GM23338 (cell line): ENCODE data around the gene SFXN5. TPM values are rescaled to one million over a fixed set of nuclear protein-coding genes. Genes with fewer than 3 reads are reported as not detected.

Experiments used
- ATAC-seq: fragments of 200-7000 bp; cut with Tn5 transposase; 3 replicates; pipeline ENCODE4 v1.9.1; 2020
- DNase-seq: peaks from one replicate; pipeline ENCODE4 v3.0.0-alpha.2; 2015; ENCODE audit warnings: low spot score
- H2AFZ ChIP-seq: fragments of 200-600 bp; sonication (generic); 2 replicates; pipeline ENCODE4 v1.8.0; 2016; ENCODE audit warnings: antibody characterized with exemption, mild to moderate bottlenecking, moderate library complexity
- H3F3A ChIP-seq: fragments of 200-600 bp; sonication (generic); replicated peaks from 2 replicates; pipeline ENCODE4 v1.8.0; 2017; ENCODE audit warnings: antibody characterized with exemption, mixed run types, low read depth
- H3K27ac ChIP-seq: fragments of 200-600 bp; sonication (generic); 2 replicates; pipeline ENCODE4 v1.6.1; 2016; ENCODE audit warnings: low read depth
- H3K27me3 ChIP-seq: fragments of 200-600 bp; sonication (generic); 2 replicates; pipeline ENCODE4 v1.8.0; 2016; ENCODE audit warnings: mild to moderate bottlenecking, mixed run types, moderate library complexity; ENCODE audit not compliant: insufficient read depth
- H3K36me3 ChIP-seq: fragments of 200-600 bp; sonication (generic); 2 replicates; pipeline ENCODE4 v1.8.0; 2016; ENCODE audit warnings: mild to moderate bottlenecking; ENCODE audit not compliant: insufficient read depth
- H3K4me1 ChIP-seq: fragments of 200-600 bp; sonication (generic); 2 replicates; pipeline ENCODE4 v1.8.0; 2016; ENCODE audit warnings: mild to moderate bottlenecking, moderate library complexity; ENCODE audit not compliant: insufficient read depth
- H3K4me2 ChIP-seq: fragments of 200-600 bp; sonication (generic); 2 replicates; pipeline ENCODE4 v1.7.1; 2017; ENCODE audit warnings: mixed run types
- H3K4me3 ChIP-seq: fragments of 200-600 bp; sonication (generic); 2 replicates; pipeline ENCODE4 v1.6.1; 2016; ENCODE audit warnings: mixed run types
- H3K79me2 ChIP-seq: fragments of 200-600 bp; sonication (generic); replicated peaks from 2 replicates; pipeline ENCODE4 v1.8.0; 2017; ENCODE audit warnings: mild to moderate bottlenecking; ENCODE audit not compliant: insufficient read depth
- H3K9me2 ChIP-seq: fragments of 200-600 bp; sonication (generic); 2 replicates; pipeline ENCODE4 v1.8.0; 2017; ENCODE audit not compliant: insufficient read depth
- H4K20me1 ChIP-seq: fragments of 200-600 bp; sonication (generic); replicated peaks from 2 replicates; pipeline ENCODE4 v1.8.0; 2017; ENCODE audit warnings: mild to moderate bottlenecking; ENCODE audit not compliant: insufficient read depth
- H3K27ac Mint-ChIP-seq: 2 replicates; pipeline ENCODE4 v1.8.0; 2020; ENCODE audit warnings: inconsistent platforms, mild to moderate bottlenecking, moderate library complexity, mixed read lengths
- H3K27me3 Mint-ChIP-seq: 3 replicates; pipeline ENCODE4 v1.8.0; 2022; ENCODE audit warnings: low read depth, mild to moderate bottlenecking, moderate library complexity, mixed read lengths, inconsistent platforms; ENCODE audit not compliant: insufficient read depth, poor library complexity
- H3K36me3 Mint-ChIP-seq: 3 replicates; pipeline ENCODE4 v1.8.0; 2021; ENCODE audit warnings: low read depth, mild to moderate bottlenecking, inconsistent platforms, moderate library complexity, mixed read lengths
- H3K4me1 Mint-ChIP-seq: 3 replicates; pipeline ENCODE4 v1.8.0; 2020; ENCODE audit warnings: mild to moderate bottlenecking, inconsistent platforms, mixed read lengths
- H3K4me3 Mint-ChIP-seq: 3 replicates; pipeline ENCODE4 v1.8.0; 2021; ENCODE audit warnings: moderate library complexity, mild to moderate bottlenecking, inconsistent platforms, mixed read lengths
- H3K9me3 Mint-ChIP-seq: 3 replicates; pipeline ENCODE4 v1.8.0; 2020; ENCODE audit warnings: moderate library complexity, mild to moderate bottlenecking, inconsistent platforms, mixed read lengths
- EZH2 ChIP-seq: fragments of 200-600 bp; sonication (generic); IDR thresholded peaks from one replicate; pipeline ENCODE4 v1.8.0; 2017; ENCODE audit warnings: antibody characterized with exemption, mild to moderate bottlenecking, low read depth; ENCODE audit not compliant: unreplicated experiment
- JUNB ChIP-seq: IDR thresholded peaks from one replicate; pipeline ENCODE4 v1.6.1; 2016; ENCODE audit warnings: antibody characterized with exemption; ENCODE audit not compliant: unreplicated experiment
- NANOG ChIP-seq: IDR thresholded peaks from 2 replicates; pipeline ENCODE4 v1.6.1; 2016; ENCODE audit warnings: antibody characterized with exemption, borderline replicate concordance
- REST ChIP-seq: IDR thresholded peaks from one replicate; pipeline ENCODE4 v1.6.1; 2018; ENCODE audit warnings: antibody characterized with exemption; ENCODE audit not compliant: unreplicated experiment
- ZNF331 ChIP-seq: fragments of 250-450 bp; sonication (Bioruptor Pico); IDR thresholded peaks from 2 replicates; pipeline ENCODE4 v1.5.0; 2020; ENCODE audit warnings: low read depth, mild to moderate bottlenecking, moderate library complexity
- polyA plus RNA-seq: library from polyadenylated mRNA; unstranded; fragments of >200 nt; fragmentation: Nextera tagmentation; extraction: Ambion mirVana; gene quantifications from 2 replicates; pipeline ENCODE4 v1.2.1, GENCODE V29; 2016
- total RNA-seq: library from RNA; depleted of rRNA; stranded (reverse); fragments of >200 nt; shearing (Covaris generic); gene quantifications from 2 replicates; pipeline ENCODE4 v1.2.3, GENCODE V29; 2014
- TF ChIP-seq, protein P1 (sequence below): IDR thresholded peaks from 2 replicates; pipeline ENCODE4 v1.6.1; 2016; ENCODE audit warnings: antibody characterized with exemption

Gene SFXN5
- total and polyA plus RNA-seq, 2 experiments from 2014 or later: 23.6 to 25.8 TPM

- Histone ChIP-seq H3K9me2 (no peaks in the 10 kb centered on the region), H3K4me2 (no peak overlapping the region), H3K79me2 (peaks cover under 1% of the 10 kb centered on the region; the same call in 1 of the 2 replicates), H3K27ac (no peak overlapping the region), H4K20me1 (no peaks in the 10 kb centered on the region), H3K27me3 (peaks cover 29% of the 10 kb centered on the region), H3K4me1 (peaks cover 6% of the 10 kb centered on the region), H2AFZ (no peak overlapping the region), H3K36me3 (no peaks in the 10 kb centered on the region; the same call in 1 of the 2 replicates), H3F3A (peaks cover 8% of the 10 kb centered on the region), H3K4me3 (no peak overlapping the region)
- peaks cover 21% of the 10 kb centered on the region for H3K27me3 Mint-ChIP-seq
- no peak for DNase-seq
- ATAC-seq: no peak
- peaks cover 8% of the 10 kb centered on the region; the same call in 1 of the 3 replicates for H3K9me3 Mint-ChIP-seq
- peaks cover 11% of the 10 kb centered on the region; the same call in 2 of the 3 replicates for H3K36me3 Mint-ChIP-seq
- peaks cover 2% of the 10 kb centered on the region; the same call in 2 of the 3 replicates for H3K4me1 Mint-ChIP-seq
- H3K27ac Mint-ChIP-seq: no peak overlapping the region
- no peak overlapping the region for H3K4me3 Mint-ChIP-seq
- TF ChIP-seq JUNB (no peak), EZH2 (no peak), REST (no peak), NANOG (no peak)
- TF ChIP-seq, protein P1, sequence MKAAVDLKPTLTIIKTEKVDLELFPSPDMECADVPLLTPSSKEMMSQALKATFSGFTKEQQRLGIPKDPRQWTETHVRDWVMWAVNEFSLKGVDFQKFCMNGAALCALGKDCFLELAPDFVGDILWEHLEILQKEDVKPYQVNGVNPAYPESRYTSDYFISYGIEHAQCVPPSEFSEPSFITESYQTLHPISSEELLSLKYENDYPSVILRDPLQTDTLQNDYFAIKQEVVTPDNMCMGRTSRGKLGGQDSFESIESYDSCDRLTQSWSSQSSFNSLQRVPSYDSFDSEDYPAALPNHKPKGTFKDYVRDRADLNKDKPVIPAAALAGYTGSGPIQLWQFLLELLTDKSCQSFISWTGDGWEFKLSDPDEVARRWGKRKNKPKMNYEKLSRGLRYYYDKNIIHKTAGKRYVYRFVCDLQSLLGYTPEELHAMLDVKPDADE: no peak
Observed at GRCh38 chr2:73116182-73116960, 44.9 kb upstream of the SFXN5 start.

DNA sequence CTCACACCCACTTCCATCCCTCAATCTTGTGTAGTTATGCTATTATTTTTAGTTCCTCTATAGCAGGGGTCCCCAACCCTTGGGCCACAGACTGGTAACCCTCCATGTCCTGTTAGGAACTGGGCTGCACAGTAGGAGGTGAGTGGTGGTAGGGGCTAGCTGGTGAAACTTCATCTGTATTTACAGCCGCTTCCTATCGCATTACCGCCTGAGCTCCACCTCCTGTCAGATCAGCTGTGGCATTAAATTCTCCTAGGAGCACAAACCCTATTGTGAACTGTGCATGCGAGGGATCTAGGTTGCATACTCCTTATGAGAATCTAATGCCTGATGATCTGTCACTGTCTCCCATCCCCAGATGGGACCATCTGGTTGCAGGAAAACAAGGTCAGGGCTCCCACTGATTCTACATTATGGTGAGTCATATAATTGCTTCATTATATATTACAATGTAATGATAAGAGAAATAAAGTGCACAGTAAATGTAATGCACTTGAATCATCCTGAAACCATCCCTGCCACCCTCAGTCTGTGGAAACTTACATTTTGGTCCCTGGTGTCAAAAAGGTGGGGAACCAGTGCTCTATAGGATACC lies 42.9 kb upstream of the SFXN5 start:
- Histone ChIP-seq H3F3A (peaks cover 12% of the 10 kb centered on the region), H4K20me1 (peaks cover 9% of the 10 kb centered on the region; the same call in 1 of the 2 replicates), H3K79me2 (peaks cover 21% of the 10 kb centered on the region), H3K4me2 (peak overlapping the region; percentile 82; the same call in 1 of the 2 replicates), H3K4me3 (peak overlapping the region; percentile 82), H3K27me3 (peaks cover 34% of the 10 kb centered on the region), H2AFZ (no peak overlapping the region), H3K9me2 (no peaks in the 10 kb centered on the region), H3K4me1 (peaks cover 23% of the 10 kb centered on the region), H3K27ac (no peak overlapping the region), H3K36me3 (no peaks in the 10 kb centered on the region; the same call in 1 of the 2 replicates)
- Mint-ChIP-seq H3K9me3 (peaks cover 8% of the 10 kb centered on the region; the same call in 1 of the 3 replicates), H3K27me3 (peaks cover 30% of the 10 kb centered on the region), H3K4me1 (peaks cover 21% of the 10 kb centered on the region), H3K27ac (no peak overlapping the region), H3K36me3 (peaks cover 11% of the 10 kb centered on the region; the same call in 2 of the 3 replicates), H3K4me3 (peak overlapping the region; percentile 61)
- ATAC-seq (no peak), DNase-seq (no peak)
- no peak for TF ChIP-seq ZNF331 (CRISPR knock-in tag)
- TF ChIP-seq REST: no peak
